SK-N-SH treated with all-trans-retinoic acid at 6 μM for 48 hours (cell line): ENCODE measurements around the gene MEIS3.
A peak's percentile ranks its signal among the peaks of the same experiment; 100 is the strongest.

Experiments used
- ATAC-seq: fragments of 200-7000 bp; cut with Tn5 transposase; 3 replicates; pipeline ENCODE4 v1.9.1; 2020; ENCODE audit warnings: mild to moderate bottlenecking, moderate library complexity
- ARNTL ChIP-seq: fragments of 450-650 bp; formaldehyde crosslinking; IDR thresholded peaks from 2 replicates; pipeline ENCODE4 v1.5.0; 2020; ENCODE audit warnings: low read depth, mild to moderate bottlenecking, moderate library complexity, borderline replicate concordance
- CSRNP3 ChIP-seq: fragments of 250-450 bp; sonication (Bioruptor Pico); IDR thresholded peaks from 2 replicates; pipeline ENCODE4 v1.5.1; 2021; ENCODE audit warnings: mild to moderate bottlenecking, moderate library complexity
- ESRRG ChIP-seq: fragments of 250-450 bp; sonication (Bioruptor Pico); IDR thresholded peaks from 2 replicates; pipeline ENCODE4 v1.6.1; 2021; ENCODE audit warnings: mild to moderate bottlenecking
- GLIS3 ChIP-seq: fragments of 250-450 bp; sonication (Bioruptor Pico); IDR thresholded peaks from 2 replicates; pipeline ENCODE4 v1.5.0; 2020; ENCODE audit warnings: mild to moderate bottlenecking, moderate library complexity
- OSR1 ChIP-seq: fragments of 250-450 bp; sonication (Bioruptor Pico); IDR thresholded peaks from 2 replicates; pipeline ENCODE4 v1.8.0; 2022; ENCODE audit warnings: moderate library complexity, mild to moderate bottlenecking, inconsistent platforms
- POU6F1 ChIP-seq: fragments of 250-450 bp; sonication (Bioruptor Pico); IDR thresholded peaks from 2 replicates; pipeline ENCODE4 v1.8.0; 2021; ENCODE audit warnings: low read depth, mild to moderate bottlenecking, moderate library complexity, borderline replicate concordance
- PPARA ChIP-seq: fragments of 250-450 bp; sonication (Bioruptor Pico); IDR thresholded peaks from 2 replicates; pipeline ENCODE4 v1.5.0; 2020; ENCODE audit warnings: mild to moderate bottlenecking, borderline replicate concordance
- RARB ChIP-seq: fragments of 250-450 bp; sonication (Bioruptor Pico); IDR thresholded peaks from 2 replicates; pipeline ENCODE4 v1.8.0; 2021; ENCODE audit warnings: mild to moderate bottlenecking, moderate library complexity
- TCF4 ChIP-seq: fragments of 250-450 bp; sonication (Bioruptor Pico); IDR thresholded peaks from 2 replicates; pipeline ENCODE4 v1.8.0; 2021; ENCODE audit warnings: mild to moderate bottlenecking, moderate library complexity, borderline replicate concordance
- TOX ChIP-seq: fragments of 250-450 bp; sonication (Bioruptor Pico); IDR thresholded peaks from 2 replicates; pipeline ENCODE4 v1.8.0; 2021; ENCODE audit warnings: mild to moderate bottlenecking, moderate library complexity, borderline replicate concordance
- TSHZ2 ChIP-seq: fragments of 250-450 bp; sonication (Bioruptor Pico); IDR thresholded peaks from 2 replicates; pipeline ENCODE4 v1.5.0; 2020; ENCODE audit warnings: mild to moderate bottlenecking, moderate library complexity
- ZC3H10 ChIP-seq: fragments of 250-450 bp; sonication (Bioruptor Pico); IDR thresholded peaks from 2 replicates; pipeline ENCODE4 v1.5.1; 2021; ENCODE audit warnings: mild to moderate bottlenecking, moderate library complexity
- ZFP3 ChIP-seq: fragments of 250-450 bp; sonication (Bioruptor Pico); IDR thresholded peaks from 2 replicates; pipeline ENCODE4 v1.5.0; 2020; ENCODE audit warnings: mild to moderate bottlenecking, moderate library complexity
- ZFP30 ChIP-seq: fragments of 450-650 bp; formaldehyde crosslinking; IDR thresholded peaks from 2 replicates; pipeline ENCODE4 v1.5.0; 2022; ENCODE audit warnings: mild to moderate bottlenecking, moderate library complexity
- ZNF70 ChIP-seq: fragments of 450-650 bp; formaldehyde crosslinking; IDR thresholded peaks from 2 replicates; pipeline ENCODE4 v1.5.0; 2020; ENCODE audit warnings: mild to moderate bottlenecking, moderate library complexity
- ZNF8 ChIP-seq: fragments of 450-650 bp; formaldehyde crosslinking; IDR thresholded peaks from 2 replicates; pipeline ENCODE4 v1.5.0; 2020; ENCODE audit warnings: mild to moderate bottlenecking, moderate library complexity
- TF ChIP-seq, protein P1 (sequence below): fragments of 250-450 bp; sonication (Bioruptor Pico); IDR thresholded peaks from 2 replicates; pipeline ENCODE4 v1.8.0; 2020; ENCODE audit warnings: mild to moderate bottlenecking, moderate library complexity, borderline replicate concordance

The MEIS3 gene

GRCh38 chr19:47405854-47406417 lies 13.4 kb downstream of the MEIS3 start (continued):
- TF ChIP-seq TSHZ2: no peak
- TF ChIP-seq RARB: no peak
- TF ChIP-seq ZNF8: no peak
- TF ChIP-seq OSR1: no peak
- no peak for TF ChIP-seq ZNF70
- TF ChIP-seq TCF4: no peak
- TF ChIP-seq ZFP30 (CRISPR knock-in tag): no peak
- TF ChIP-seq, protein P1, sequence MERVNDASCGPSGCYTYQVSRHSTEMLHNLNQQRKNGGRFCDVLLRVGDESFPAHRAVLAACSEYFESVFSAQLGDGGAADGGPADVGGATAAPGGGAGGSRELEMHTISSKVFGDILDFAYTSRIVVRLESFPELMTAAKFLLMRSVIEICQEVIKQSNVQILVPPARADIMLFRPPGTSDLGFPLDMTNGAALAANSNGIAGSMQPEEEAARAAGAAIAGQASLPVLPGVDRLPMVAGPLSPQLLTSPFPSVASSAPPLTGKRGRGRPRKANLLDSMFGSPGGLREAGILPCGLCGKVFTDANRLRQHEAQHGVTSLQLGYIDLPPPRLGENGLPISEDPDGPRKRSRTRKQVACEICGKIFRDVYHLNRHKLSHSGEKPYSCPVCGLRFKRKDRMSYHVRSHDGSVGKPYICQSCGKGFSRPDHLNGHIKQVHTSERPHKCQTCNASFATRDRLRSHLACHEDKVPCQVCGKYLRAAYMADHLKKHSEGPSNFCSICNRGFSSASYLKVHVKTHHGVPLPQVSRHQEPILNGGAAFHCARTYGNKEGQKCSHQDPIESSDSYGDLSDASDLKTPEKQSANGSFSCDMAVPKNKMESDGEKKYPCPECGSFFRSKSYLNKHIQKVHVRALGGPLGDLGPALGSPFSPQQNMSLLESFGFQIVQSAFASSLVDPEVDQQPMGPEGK (CRISPR knock-in tag): no peak

DNA sequence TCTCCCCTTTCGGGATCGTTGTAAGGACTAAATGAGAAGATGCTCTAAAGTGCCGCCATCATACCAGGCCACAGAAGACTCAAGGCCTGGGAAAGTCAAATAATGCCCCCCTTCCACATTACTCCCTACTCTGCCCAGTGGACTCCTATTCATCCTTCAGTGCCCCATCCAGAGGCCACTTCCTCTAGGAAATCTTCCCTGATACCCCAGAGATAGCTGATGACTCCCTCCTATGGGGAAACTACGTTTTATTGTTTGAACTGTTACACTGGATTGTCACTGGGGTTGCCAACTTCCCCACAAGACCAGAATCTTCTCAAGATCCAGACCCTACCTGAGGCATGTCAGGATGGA lies 14.2 kb downstream of the MEIS3 start:
- ATAC-seq: no peak
- TF ChIP-seq ZFP3 (CRISPR knock-in tag) (peak; percentile 98), ESRRG (CRISPR knock-in tag) (no peak)

- no peak for TF ChIP-seq TCF4
- ATAC-seq: no peak
These were observed 14.8 kb downstream of the MEIS3 start for GRCh38 chr19:47404334-47405196.

DNA sequence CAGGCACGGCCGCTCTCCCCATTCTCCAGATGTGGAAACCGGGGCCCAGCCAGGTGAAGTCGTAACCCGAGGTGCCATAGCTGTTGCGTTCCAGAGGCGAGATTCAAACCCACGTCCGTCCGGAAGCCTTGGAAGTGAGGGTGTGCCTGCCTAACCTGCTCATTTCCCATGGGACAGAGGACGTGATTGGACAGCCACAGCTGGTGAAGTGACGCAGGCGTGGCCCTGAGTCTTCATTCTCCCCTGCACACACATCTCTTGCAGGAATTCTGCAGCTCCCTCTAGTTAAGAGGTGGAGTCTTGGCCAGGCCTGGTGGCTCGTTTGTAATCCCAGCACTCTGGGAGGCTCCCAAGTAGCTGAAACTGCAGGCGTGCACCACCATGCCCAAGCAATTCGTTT lies 16.8 kb downstream of the MEIS3 start:
- no peak for TF ChIP-seq ZFP30 (CRISPR knock-in tag)
- no peak; the same call in 2 of the 3 replicates for ATAC-seq

- no peak; the same call in 1 of the 3 replicates for ATAC-seq
- TF ChIP-seq GLIS3 (CRISPR knock-in tag) (no peak), POU6F1 (CRISPR knock-in tag) (no peak)
- TF ChIP-seq, protein P1 (CRISPR knock-in tag): no peak
These were observed 20.4 kb downstream of the MEIS3 start for GRCh38 chr19:47398707-47399597.

- peak; percentile 96 for ATAC-seq
- TF ChIP-seq GLIS3 (CRISPR knock-in tag) (no peak), ARNTL (no peak), ZNF8 (no peak), ZC3H10 (CRISPR knock-in tag) (no peak), CSRNP3 (no peak), POU6F1 (CRISPR knock-in tag) (no peak), PPARA (CRISPR knock-in tag) (no peak), TOX (CRISPR knock-in tag) (no peak)
These were observed 27.7 kb downstream of the MEIS3 start for GRCh38 chr19:47391510-47392223.
